ENCODE results near the gene PITPNC1.
"Not testable (repeated sequence)": the region's sequence is repeated elsewhere in the genome, so short reads cannot be mapped to it uniquely, and the experiment has no call there.

PITPNC1 gene

DNA sequence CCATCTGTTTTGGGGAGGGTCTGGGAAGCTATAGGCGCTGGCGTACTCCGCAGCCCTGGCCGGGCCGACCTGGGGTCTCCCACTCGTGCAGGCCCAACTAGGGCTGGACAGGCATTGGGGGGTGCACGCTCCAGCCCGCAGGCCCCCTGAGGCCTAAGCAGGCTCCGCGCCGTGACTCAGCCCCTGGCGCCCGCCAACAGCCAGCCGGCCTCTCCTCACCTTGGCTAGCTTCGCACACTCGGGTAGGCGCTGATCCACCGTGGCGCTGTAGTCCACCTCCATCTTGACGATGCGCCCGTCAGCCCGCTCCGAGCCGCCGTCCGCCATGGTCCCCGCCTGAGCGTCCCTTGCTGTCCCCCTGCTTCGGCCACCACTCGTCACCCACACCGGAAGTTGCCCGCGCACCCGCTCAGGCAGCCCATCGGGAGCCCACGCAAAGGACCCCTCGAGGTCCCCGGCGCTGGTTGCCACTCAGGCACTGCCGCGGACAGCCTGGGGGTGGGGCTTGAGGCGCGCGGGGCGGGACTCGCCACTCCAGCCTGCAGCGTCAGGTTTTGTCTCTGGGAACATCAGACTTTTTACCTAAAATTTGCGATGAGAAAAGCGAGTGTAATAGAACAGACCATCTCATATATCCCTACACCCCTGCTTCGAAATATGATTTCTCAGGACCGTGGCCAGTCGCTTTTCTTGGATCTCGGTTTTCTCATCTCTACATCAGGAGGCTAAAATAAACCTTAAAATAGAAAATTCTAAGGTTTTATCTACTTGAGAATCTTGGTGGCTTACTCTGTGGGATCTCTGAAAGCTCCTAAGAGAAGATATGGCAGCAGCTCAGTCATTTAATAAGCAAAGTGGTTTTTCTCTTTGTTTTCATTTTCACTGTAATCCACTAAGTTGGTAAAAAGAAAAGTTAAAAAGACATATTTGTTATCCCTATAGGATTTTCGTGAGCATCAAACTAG, 10.6 kb upstream of the PITPNC1 start, which contains the start of gene PSMD12:
Gene PSMD12 (minus strand): TSS at position 385 of the 965 bp plus-strand sequence. CDS start 58 bp downstream, at position 327.
- DNase-seq (ENCODE audit: low read depth in 2 of 2, low spot score in 1 of 2) = peak; percentile 88

DNA sequence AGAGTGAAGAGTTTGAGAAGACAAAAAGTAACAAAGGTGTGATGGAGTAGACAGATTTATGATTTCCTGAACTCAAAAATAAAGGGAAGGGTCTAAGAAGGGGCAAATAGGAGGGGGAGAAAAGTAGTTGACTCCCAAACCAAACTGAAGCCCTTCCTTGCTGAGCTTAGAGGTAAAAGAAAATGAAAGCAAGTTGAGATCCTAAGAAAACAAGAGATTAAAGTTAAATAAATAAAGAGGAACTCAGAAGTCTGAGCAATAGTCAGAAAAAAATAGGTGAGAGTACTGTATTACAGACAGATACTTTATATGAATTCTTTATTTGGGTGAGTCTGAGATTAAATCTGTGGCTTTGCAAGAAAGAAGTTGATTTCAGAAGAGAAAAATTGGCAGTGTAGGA, 7.4 kb upstream of the PITPNC1 start:
- DNase-seq (ENCODE audit: low read depth in 2 of 2, low spot score in 1 of 2) = no peak

DNA sequence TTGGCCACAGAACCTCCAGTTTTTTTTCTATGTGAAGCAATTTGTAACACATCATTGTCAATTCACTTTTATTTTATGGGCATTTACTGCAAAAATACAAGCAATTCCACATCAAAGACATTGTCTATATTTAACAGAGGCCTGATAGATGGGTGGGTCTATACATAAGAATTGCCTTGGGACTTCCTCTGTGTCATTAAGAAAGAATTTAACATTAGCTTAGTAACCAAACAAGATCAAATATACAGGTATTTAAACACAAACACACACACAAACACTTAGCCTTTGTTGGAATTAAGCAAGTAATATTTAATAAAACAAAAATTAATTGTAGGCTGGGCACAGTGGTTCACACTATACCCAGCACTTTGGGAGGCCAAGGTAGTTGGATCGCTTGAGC, 4.3 kb upstream of the PITPNC1 start:
- DNase-seq (ENCODE audit: low read depth in 2 of 2, low spot score in 1 of 2) = no peak

DNA sequence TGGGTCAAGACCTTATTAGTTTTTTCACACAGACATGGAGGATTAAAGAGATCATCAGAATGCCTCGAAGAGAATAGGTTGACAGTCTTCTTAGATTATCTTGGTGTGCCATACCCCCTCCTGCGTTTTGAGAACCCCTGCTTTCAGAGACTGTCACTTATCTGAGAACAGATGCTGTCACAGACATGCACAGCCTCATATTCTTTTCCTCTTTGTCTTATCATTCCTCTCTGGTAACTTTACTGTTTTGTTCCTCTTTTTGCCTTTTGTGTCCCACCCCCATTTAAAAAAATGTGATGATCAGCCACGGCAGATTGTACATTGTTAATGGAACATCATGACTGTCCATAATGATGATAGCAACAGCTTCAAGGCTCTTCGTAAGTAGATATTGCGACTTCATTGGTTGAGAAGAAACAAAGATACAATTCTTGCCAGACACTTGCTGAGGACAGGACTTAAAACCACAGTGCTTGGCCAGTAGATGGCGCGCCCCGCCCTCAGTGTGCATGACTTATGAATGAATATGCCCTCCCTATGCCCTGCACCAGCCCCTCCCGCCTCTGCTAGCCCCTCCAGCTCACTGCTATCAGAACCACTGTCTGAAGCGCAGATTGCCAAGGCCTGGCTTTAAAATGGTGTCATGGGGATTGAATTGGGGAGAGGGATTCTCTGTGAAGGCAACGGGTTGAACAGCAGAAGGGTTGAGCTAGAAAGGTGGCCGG, 2.6 kb upstream of the PITPNC1 start:
- peak; percentile 81 for DNase-seq (ENCODE audit: low read depth in 2 of 2, low spot score in 1 of 2)

DNA sequence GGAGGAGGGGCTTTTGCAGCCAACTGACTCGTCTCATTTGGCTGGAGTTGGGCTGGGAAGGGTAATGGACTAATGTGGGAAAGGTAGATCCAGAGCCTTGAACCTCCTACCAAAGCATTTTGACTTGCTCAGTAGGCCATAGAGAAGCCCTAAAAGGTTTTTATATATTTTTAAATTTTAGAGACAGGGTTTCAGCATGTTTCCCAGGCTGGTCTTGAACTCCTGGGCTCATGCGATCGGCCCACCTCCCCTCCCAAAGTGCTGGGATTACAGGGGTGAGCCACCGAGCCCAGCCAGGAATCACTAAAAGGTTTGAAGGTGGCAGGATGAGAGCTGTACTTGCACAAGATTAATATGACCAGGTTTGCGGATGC, 2.0 kb upstream of the PITPNC1 start:
- DNase-seq (ENCODE audit: low read depth in 2 of 2, low spot score in 1 of 2) = no peak

- no peak for DNase-seq (ENCODE audit: low read depth in 2 of 2, low spot score in 1 of 2)
Measured at GRCh38 chr17:67375716-67376115, 1.4 kb upstream of the PITPNC1 start.

GRCh38 chr17:67376415-67376736, 705 bp upstream of the PITPNC1 start:
- no peak for DNase-seq (ENCODE audit: low read depth in 2 of 2, low spot score in 1 of 2)

GRCh38 chr17:67377488-67378453, 690 bp downstream of the PITPNC1 start:
- DNase-seq (ENCODE audit: low read depth in 2 of 2, low spot score in 1 of 2) = peak in 1 of 2 donors; percentile 28

GRCh38 chr17:67378454-67379250, 1.6 kb downstream of the PITPNC1 start:
- peak; percentile 51 to 52 for DNase-seq (ENCODE audit: low read depth in 2 of 2, low spot score in 1 of 2)

- no peak for DNase-seq (ENCODE audit: low read depth in 2 of 2, low spot score in 1 of 2)
Measured at GRCh38 chr17:67379251-67379630, 2.2 kb downstream of the PITPNC1 start.

- DNase-seq (ENCODE audit: low read depth in 2 of 2, low spot score in 1 of 2) = no peak
Measured at GRCh38 chr17:67381929-67382257, 4.8 kb downstream of the PITPNC1 start.

GRCh38 chr17:67385122-67385988, 8.3 kb downstream of the PITPNC1 start:
- no peak for DNase-seq (ENCODE audit: low read depth in 2 of 2, low spot score in 1 of 2)

DNA sequence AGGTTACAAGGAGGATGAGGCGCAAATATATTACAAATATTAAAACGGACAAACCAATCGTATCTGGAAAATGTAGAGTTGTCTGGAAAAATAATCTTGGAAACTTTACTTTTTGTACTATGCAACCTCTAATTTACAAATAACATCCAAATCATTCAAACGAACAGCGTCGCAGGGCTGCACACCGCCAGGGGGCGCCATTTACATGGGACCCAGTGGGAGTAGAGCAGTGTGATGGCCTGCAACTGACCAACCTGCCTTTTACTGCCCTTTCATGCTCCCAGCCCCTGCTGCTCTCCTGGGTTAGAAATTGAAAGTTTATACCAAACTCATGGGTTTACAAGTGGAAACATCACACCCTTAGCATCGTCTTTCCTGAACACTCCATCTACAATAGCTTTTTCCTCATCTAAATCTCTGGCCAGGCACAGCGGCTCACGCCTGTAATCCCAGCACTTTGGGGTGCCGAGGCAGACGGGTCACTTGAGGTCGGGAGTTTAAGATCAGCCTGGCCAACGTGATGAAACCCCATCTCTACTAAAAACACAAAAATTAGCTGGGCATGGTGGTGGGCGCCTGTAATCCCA, 10.0 kb downstream of the PITPNC1 start:
- peak; percentile 36 for DNase-seq (ENCODE audit: low read depth in 2 of 2, low spot score in 1 of 2)

DNA sequence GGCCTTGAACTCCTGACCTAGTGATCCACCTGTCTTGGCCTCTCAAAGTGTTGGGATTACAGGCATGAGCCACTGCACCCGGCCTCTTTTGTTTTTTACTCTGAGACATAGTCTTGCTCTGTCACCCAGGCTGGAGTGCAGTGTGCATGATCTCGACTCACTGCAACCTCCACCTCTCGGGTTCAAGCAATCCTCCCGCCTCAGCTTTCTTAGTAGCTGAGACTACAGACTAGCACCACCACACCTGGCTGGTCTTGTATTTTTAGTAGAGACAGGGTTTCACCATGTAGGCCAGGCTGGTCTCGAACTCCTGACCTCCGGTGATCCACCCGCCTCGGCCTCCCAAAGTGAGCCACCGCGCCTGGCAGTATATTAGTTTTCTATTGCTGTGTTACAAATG, 11.5 kb downstream of the PITPNC1 start:
- DNase-seq (ENCODE audit: low read depth in 2 of 2, low spot score in 1 of 2) = not testable (repeated sequence)

GRCh38 chr17:67388986-67389385, 11.9 kb downstream of the PITPNC1 start:
- DNase-seq (ENCODE audit: low read depth in 2 of 2, low spot score in 1 of 2) = no peak

DNA sequence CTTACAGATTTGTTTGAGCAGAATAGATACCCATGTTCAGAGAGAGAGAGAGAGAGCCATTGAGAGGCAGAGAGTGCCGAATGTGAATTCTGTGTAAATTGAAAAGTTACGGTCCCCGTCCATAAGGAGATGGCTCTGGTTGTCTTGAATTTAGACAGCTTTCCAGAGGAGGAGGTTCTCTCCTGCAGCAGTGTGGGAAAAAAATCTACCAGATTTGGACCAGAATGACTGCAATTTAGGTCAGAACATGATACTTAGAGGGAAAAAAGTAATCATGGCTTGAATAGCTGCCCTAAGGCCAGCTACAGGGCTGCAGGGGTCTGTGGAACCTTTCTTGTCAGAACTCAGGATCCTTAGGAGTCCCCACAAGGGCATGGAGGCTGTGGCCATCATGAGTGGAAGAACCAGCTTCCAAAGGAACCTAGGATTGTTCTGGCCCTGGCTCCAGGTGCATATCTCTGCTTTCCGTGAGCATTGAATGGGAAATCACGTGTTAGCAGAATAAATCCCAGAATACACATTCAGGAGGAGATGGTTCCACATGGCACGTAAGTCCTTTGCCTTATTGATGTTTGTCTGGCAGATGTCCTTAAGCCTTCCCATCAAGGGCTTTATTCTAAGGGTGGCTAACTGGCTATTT, 13.0 kb downstream of the PITPNC1 start:
- no peak for DNase-seq (ENCODE audit: low read depth in 2 of 2, low spot score in 1 of 2)

DNA sequence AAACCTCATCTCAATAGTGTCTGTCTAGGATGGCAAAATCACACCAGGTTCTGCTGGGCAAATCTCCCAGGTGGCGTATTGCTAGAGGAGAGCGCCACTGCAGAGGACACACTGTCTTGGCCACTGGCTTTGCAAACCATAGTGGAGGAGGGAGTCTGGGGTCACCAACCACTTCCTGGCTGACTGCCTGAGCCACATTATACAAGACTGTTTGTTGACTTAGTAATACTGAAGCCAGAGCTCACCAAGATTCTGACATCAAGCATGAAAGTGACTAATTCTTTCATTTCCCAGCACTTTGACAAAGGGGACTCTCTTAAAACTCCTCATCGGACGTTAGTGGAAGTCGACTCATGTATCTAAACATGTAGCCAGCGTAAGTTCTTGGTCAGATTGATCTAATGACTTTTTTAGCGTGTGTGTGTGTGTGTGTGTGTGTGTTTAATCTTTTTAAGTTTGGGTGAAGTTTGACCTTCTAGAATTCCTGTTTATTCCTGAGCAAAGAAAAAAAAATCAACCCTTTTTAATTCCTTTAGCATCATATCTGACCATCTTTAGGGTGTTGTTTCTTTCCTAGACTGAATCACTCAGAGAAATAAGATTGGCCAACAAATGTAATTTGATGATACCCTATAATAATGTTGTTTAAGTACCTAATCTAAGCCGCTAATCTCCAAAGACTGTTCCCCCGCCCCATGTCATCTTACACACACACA, 13.7 kb downstream of the PITPNC1 start:
- no peak for DNase-seq (ENCODE audit: low read depth in 2 of 2, low spot score in 1 of 2)

- no peak for DNase-seq (ENCODE audit: low read depth in 2 of 2, low spot score in 1 of 2)
Measured at GRCh38 chr17:67392111-67392510, 15.0 kb downstream of the PITPNC1 start.

Measured in stimulated activated CD8-positive, alpha-beta memory T cell treated with anti-CD3 and anti-CD28 coated beads, Interleukin-4, amount 100 ng/mL, for 4 hours (primary cell).